ENCODE results near the gene PUS1. TPM values are rescaled to one million over a fixed set of nuclear protein-coding genes. Genes with fewer than 3 reads are reported as not detected.
A peak's percentile ranks its signal among the peaks of the same experiment; 100 is the strongest.

Gene PUS1
- total and polyA plus RNA-seq, 2 of the 4 experiments (the other 2 are of a cell fraction): 14.0 to 36.7 TPM

- no peak overlapping the region for H2AK5ac ChIP-seq (ENCODE audit: low read depth, low read length)
- no TSS peak for BruUV-seq (replicated peaks)
- no peak overlapping the region for H2BK5ac ChIP-seq (ENCODE audit: low read depth, low read length, poor library complexity, severe bottlenecking)
- ChIA-PET CTCF (no interaction called here), POLR2A (ENCODE audit: unreplicated experiment) (no interaction called here)
- in situ Hi-C loops (cut with MboI; ENCODE audit: low sequenced_read_pairs) (no loop called here), dilution Hi-C loops (cut with HindIII; ENCODE audit: low sequenced_read_pairs, unreplicated experiment) (no loop called here), intact Hi-C loops (cut with micrococcal nuclease) (loop anchor here (2.0 kb wide), 1 partner anchor 31 kb away; no protein-coding TSS in a partner anchor)
- H3K36me3 ChIP-seq (ENCODE audit: control insufficient read depth, insufficient read depth, low read length): peaks cover 10% of the 10 kb centered on the region
- 0 out of 4 replicates have a peak overlapping the region, but pooled peaks have one; percentile 31 to 34 for H4K8ac ChIP-seq (ENCODE audit: low read depth in 2 of 2, low read length in 2 of 2)
- peaks cover 2% of the 10 kb centered on the region for H3K4me1 ChIP-seq (ENCODE audit: control insufficient read depth, insufficient read depth, low read length)
- H2AK9ac ChIP-seq (replicated peaks; ENCODE audit: low read depth, low read length, poor library complexity): peak overlapping the region; percentile 22
- DNase-seq (no peak), ATAC-seq (ENCODE audit: low read depth) (no peak)
- no peak overlapping the region for H3K14ac ChIP-seq (replicated peaks; ENCODE audit: low read depth, low read length)
- no peak overlapping the region for H3K4me3 ChIP-seq (ENCODE audit: insufficient read depth, low read depth, low read length)
- H2BK120ac ChIP-seq (ENCODE audit: low read depth, low read length): no peak overlapping the region
- peaks cover 9% of the 10 kb centered on the region; the same call in 1 of the 2 replicates for H4K20me1 ChIP-seq (ENCODE audit: insufficient read depth, low read length)
- H2AFZ ChIP-seq (replicated peaks; ENCODE audit: low read length, poor library complexity): peak overlapping the region; percentile 51
- H3K27me3 ChIP-seq (ENCODE audit: control insufficient read depth, insufficient read depth, low read length): no peaks in the 10 kb centered on the region
- peaks cover 15% of the 10 kb centered on the region for H3K9me1 ChIP-seq (ENCODE audit: insufficient read depth, low read length)
- no peak for TF ChIP-seq RAD21 (IDR thresholded peaks at IDR 0.05; ENCODE audit: low read length)
- TF ChIP-seq RCOR1 (IDR thresholded peaks at IDR 0.05; ENCODE audit: insufficient replicate concordance, low read length): no peak
- TF ChIP-seq POLR2A (IDR thresholded peaks at IDR 0.05; ENCODE audit: low read depth, low read length): no peak
- no peak for TF ChIP-seq ELK1 (IDR thresholded peaks at IDR 0.05; ENCODE audit: borderline replicate concordance, low read depth, low read length)
- no peak for TF ChIP-seq MXI1 (IDR thresholded peaks at IDR 0.05; ENCODE audit: borderline replicate concordance, low read depth, low read length)
- no peak for TF ChIP-seq FOS (IDR thresholded peaks at IDR 0.05; ENCODE audit: low read depth, low read length)
- no peak for TF ChIP-seq CHD1 (IDR thresholded peaks at IDR 0.05; ENCODE audit: low read depth, low read length)
- TF ChIP-seq, protein P1, sequence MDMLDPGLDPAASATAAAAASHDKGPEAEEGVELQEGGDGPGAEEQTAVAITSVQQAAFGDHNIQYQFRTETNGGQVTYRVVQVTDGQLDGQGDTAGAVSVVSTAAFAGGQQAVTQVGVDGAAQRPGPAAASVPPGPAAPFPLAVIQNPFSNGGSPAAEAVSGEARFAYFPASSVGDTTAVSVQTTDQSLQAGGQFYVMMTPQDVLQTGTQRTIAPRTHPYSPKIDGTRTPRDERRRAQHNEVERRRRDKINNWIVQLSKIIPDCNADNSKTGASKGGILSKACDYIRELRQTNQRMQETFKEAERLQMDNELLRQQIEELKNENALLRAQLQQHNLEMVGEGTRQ (IDR thresholded peaks at IDR 0.05; ENCODE audit: low read depth, low read length): no peak
- TF ChIP-seq MAFK (IDR thresholded peaks at IDR 0.05; ENCODE audit: low read depth, low read length): no peak
- TF ChIP-seq, protein P2, sequence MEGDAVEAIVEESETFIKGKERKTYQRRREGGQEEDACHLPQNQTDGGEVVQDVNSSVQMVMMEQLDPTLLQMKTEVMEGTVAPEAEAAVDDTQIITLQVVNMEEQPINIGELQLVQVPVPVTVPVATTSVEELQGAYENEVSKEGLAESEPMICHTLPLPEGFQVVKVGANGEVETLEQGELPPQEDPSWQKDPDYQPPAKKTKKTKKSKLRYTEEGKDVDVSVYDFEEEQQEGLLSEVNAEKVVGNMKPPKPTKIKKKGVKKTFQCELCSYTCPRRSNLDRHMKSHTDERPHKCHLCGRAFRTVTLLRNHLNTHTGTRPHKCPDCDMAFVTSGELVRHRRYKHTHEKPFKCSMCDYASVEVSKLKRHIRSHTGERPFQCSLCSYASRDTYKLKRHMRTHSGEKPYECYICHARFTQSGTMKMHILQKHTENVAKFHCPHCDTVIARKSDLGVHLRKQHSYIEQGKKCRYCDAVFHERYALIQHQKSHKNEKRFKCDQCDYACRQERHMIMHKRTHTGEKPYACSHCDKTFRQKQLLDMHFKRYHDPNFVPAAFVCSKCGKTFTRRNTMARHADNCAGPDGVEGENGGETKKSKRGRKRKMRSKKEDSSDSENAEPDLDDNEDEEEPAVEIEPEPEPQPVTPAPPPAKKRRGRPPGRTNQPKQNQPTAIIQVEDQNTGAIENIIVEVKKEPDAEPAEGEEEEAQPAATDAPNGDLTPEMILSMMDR (conservative IDR thresholded peaks at IDR 0.05; ENCODE audit: low read depth, low read length): no peak
- TF ChIP-seq NFE2L2 (IDR thresholded peaks at IDR 0.05; ENCODE audit: low read depth, low read length): no peak
- no peak overlapping the region for H3K4me2 ChIP-seq (ENCODE audit: low read depth, low read length)
- H3K56ac ChIP-seq (ENCODE audit: extremely low read depth, insufficient read depth, low read length): no peak overlapping the region
- no peak overlapping the region for H3K18ac ChIP-seq (ENCODE audit: low read depth, low read length)
- no peak overlapping the region for H3K23ac ChIP-seq (ENCODE audit: low read depth, low read length)
- no peak overlapping the region for H3K4ac ChIP-seq (ENCODE audit: low read depth, low read length)
- WGBS, 2 experiments (ENCODE audit: extremely low coverage in 2 of 2, insufficient read length in 1 of 2): 56% methylated on average over 6 of the region's 24 CpGs; no CpG with 5 or more reads in 1 of the 2 experiments
- H3K9me3 ChIP-seq (ENCODE audit: control insufficient read depth, insufficient read depth, low read length): no peaks in the 10 kb centered on the region
- H2BK15ac ChIP-seq (ENCODE audit: low read depth, low read length): no peak overlapping the region
- no peak overlapping the region for H4K5ac ChIP-seq (ENCODE audit: low read depth, low read length)
- H3K9ac ChIP-seq (ENCODE audit: low read depth, low read length): no peak overlapping the region
- H3K27ac ChIP-seq (ENCODE audit: insufficient read depth, low read length): no peak overlapping the region
- H4K91ac ChIP-seq (ENCODE audit: insufficient read depth, low read depth, low read length): no peak overlapping the region
- peaks cover 8 to 28% of the 10 kb centered on the region in 2 experiments for H3K79me1 ChIP-seq (ENCODE audit: low read depth in 1 of 2, low read length in 2 of 2)
- no peak overlapping the region for H2BK20ac ChIP-seq (ENCODE audit: low read depth, low read length)
Observed at GRCh38 chr12:131927110-131928079, 1.7 kb upstream of the PUS1 start.

All from IMR-90 (cell line).